ENCODE results near the gene DAGLA.

The DAGLA gene

GRCh38 chr11:61754534-61755482, 74.6 kb downstream of the DAGLA start:
- H3K27me3 ChIP-seq (ENCODE audit: insufficient read depth, insufficient read length): peaks cover 20% of the 10 kb centered on the region
- H3K9me3 ChIP-seq (ENCODE audit: insufficient read depth, low read length): no peaks in the 10 kb centered on the region
- no peak overlapping the region for H3K4me3 ChIP-seq (ENCODE audit: insufficient read length, low read depth)
- DNase-seq (ENCODE audit: low read depth, low spot score): no peak
- peaks cover 23% of the 10 kb centered on the region for H3K36me3 ChIP-seq (ENCODE audit: insufficient read depth, insufficient read length, low read length)
- peaks cover 60% of the 10 kb centered on the region for H3K4me1 ChIP-seq (ENCODE audit: insufficient read depth, insufficient read length)
- H3K9ac ChIP-seq (ENCODE audit: insufficient read length, low read depth): peak overlapping the region; percentile 65
- no peak for TF ChIP-seq YY1 (IDR thresholded peaks at IDR 0.05; ENCODE audit: insufficient read depth, insufficient read length)
- TF ChIP-seq SUZ12 (IDR thresholded peaks at IDR 0.05; ENCODE audit: extremely low read depth, insufficient read depth, insufficient read length): no peak

- H3K36me3 ChIP-seq (ENCODE audit: insufficient read depth, insufficient read length, low read length): peaks cover 23% of the 10 kb centered on the region
- TF ChIP-seq SUZ12 (IDR thresholded peaks at IDR 0.05; ENCODE audit: extremely low read depth, insufficient read depth, insufficient read length): no peak
- no peak for TF ChIP-seq ZNF274 (IDR thresholded peaks at IDR 0.05; ENCODE audit: low read depth, low read length)
- TF ChIP-seq YY1 (IDR thresholded peaks at IDR 0.05; ENCODE audit: insufficient read depth, insufficient read length): no peak
- H3K9ac ChIP-seq (ENCODE audit: insufficient read length, low read depth): no peak overlapping the region
- no peaks in the 10 kb centered on the region for H3K9me3 ChIP-seq (ENCODE audit: insufficient read depth, low read length)
- H3K27me3 ChIP-seq (ENCODE audit: insufficient read depth, insufficient read length): peaks cover 17% of the 10 kb centered on the region
- peaks cover 61% of the 10 kb centered on the region for H3K4me1 ChIP-seq (ENCODE audit: insufficient read depth, insufficient read length)
- DNase-seq (ENCODE audit: low read depth, low spot score): no peak
- H3K4me3 ChIP-seq (ENCODE audit: insufficient read length, low read depth): no peak overlapping the region
Observed at GRCh38 chr11:61756147-61756451, 75.9 kb downstream of the DAGLA start.

- peaks cover 16% of the 10 kb centered on the region for H3K27me3 ChIP-seq (ENCODE audit: insufficient read depth, insufficient read length)
- no peak for TF ChIP-seq YY1 (IDR thresholded peaks at IDR 0.05; ENCODE audit: insufficient read depth, insufficient read length)
- H3K9me3 ChIP-seq (ENCODE audit: insufficient read depth, low read length): no peaks in the 10 kb centered on the region
- DNase-seq (ENCODE audit: low read depth, low spot score): no peak
- H3K4me3 ChIP-seq (ENCODE audit: insufficient read length, low read depth): no peak overlapping the region
- peaks cover 64% of the 10 kb centered on the region for H3K4me1 ChIP-seq (ENCODE audit: insufficient read depth, insufficient read length)
- peaks cover 23% of the 10 kb centered on the region for H3K36me3 ChIP-seq (ENCODE audit: insufficient read depth, insufficient read length, low read length)
- no peak overlapping the region for H3K9ac ChIP-seq (ENCODE audit: insufficient read length, low read depth)
Observed at GRCh38 chr11:61756452-61757212, 76.4 kb downstream of the DAGLA start.

DNA sequence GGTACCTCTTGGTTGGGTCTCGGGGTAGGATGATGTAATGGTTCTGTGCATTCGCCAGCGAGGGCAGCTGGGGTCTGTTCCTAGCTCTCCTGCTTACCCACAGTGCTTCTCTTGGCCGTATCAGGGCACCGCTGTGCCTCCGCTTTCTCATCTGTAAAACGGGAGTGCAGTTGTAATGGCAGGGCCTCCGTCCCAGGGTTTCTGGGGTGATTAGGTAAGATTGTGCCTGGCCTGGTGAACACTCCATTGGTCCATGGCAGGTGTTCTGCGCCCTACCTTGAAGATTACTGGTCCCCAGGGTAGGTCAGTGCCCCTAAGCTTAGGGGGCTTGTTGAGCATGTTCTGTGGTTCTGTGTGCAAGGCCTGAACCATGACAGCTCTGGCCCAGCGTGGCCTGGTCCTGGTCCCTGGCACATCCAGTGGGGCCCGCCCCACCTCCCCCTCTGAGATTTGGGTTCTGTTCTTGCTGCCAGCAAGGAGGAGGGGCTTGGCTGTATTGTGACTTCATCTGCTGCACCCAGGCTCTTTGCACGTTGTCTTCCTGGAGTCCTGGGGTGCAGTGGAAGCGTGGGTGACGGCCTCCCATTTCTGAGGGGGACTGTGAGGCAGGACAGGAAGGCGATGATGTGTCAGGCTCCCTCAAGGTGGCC, 77.1 kb downstream of the DAGLA start:
- Histone ChIP-seq H3K9me3 (ENCODE audit: insufficient read depth, low read length) (no peaks in the 10 kb centered on the region), H3K27me3 (ENCODE audit: insufficient read depth, insufficient read length) (peaks cover 11% of the 10 kb centered on the region), H3K4me1 (ENCODE audit: insufficient read depth, insufficient read length) (peaks cover 66% of the 10 kb centered on the region), H3K4me3 (ENCODE audit: insufficient read length, low read depth) (no peak overlapping the region), H3K36me3 (ENCODE audit: insufficient read depth, insufficient read length, low read length) (peaks cover 23% of the 10 kb centered on the region), H3K9ac (ENCODE audit: insufficient read length, low read depth) (peak overlapping the region; percentile 34)
- DNase-seq (ENCODE audit: low read depth, low spot score): no peak
- TF ChIP-seq YY1 (IDR thresholded peaks at IDR 0.05; ENCODE audit: insufficient read depth, insufficient read length): no peak
- no peak for TF ChIP-seq ZNF274 (IDR thresholded peaks at IDR 0.05; ENCODE audit: low read depth, low read length)
- no peak for TF ChIP-seq SUZ12 (IDR thresholded peaks at IDR 0.05; ENCODE audit: extremely low read depth, insufficient read depth, insufficient read length)

GRCh38 chr11:61760946-61761345, 80.8 kb downstream of the DAGLA start:
- TF ChIP-seq SUZ12 (IDR thresholded peaks at IDR 0.05; ENCODE audit: extremely low read depth, insufficient read depth, insufficient read length): no peak
- no peak for TF ChIP-seq YY1 (IDR thresholded peaks at IDR 0.05; ENCODE audit: insufficient read depth, insufficient read length)
- no peak for TF ChIP-seq ZNF274 (IDR thresholded peaks at IDR 0.05; ENCODE audit: low read depth, low read length)
- H3K9ac ChIP-seq (ENCODE audit: insufficient read length, low read depth): peak overlapping the region; percentile 57
- no peak overlapping the region for H3K4me3 ChIP-seq (ENCODE audit: insufficient read length, low read depth)
- no peaks in the 10 kb centered on the region for H3K9me3 ChIP-seq (ENCODE audit: insufficient read depth, low read length)
- peaks cover 79% of the 10 kb centered on the region for H3K4me1 ChIP-seq (ENCODE audit: insufficient read depth, insufficient read length)
- H3K36me3 ChIP-seq (ENCODE audit: insufficient read depth, insufficient read length, low read length): peaks cover 21% of the 10 kb centered on the region
- no peak for DNase-seq (ENCODE audit: low read depth, low spot score)
- H3K27me3 ChIP-seq (ENCODE audit: insufficient read depth, insufficient read length): no peaks in the 10 kb centered on the region

DNA sequence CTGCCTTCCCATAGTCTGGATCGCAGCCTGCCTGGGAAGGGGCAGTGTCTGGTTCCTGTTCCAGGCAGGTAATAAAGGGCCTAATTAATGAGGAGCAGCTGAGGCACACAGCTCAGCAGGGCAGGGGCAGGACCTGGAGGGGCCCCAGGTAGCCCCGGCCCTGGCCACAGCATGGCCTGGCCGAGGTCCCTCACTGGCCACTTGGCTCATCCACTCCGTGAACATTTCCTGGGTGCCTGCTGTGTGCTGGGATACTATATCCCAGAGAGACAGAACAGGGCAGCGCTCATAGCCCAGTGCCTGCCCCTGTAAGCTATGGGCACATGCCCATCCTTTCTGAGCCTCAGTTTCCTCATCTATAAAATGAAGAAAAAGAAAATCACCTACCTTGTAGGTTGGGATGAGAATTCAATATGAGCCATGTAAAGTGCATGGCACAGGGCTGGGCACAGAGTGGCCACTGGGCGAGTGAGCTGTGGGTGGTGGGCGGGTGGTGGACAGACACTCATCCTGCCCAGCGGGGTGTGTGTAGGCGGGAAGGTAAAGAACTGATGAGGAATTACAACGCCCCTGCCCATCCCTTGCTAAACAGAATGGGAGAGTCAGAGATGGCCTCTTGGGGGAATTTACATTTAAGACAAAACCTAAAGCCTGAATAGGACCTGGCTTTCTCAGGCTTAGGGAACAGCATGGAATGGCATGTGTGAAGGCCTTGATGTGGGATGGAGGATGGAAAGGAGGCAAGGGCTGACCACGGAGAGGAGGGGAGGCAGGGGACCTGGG, 81.4 kb downstream of the DAGLA start:
- Histone ChIP-seq H3K9me3 (ENCODE audit: insufficient read depth, low read length) (no peaks in the 10 kb centered on the region), H3K9ac (ENCODE audit: insufficient read length, low read depth) (peak overlapping the region; percentile 57), H3K4me1 (ENCODE audit: insufficient read depth, insufficient read length) (peaks cover 76% of the 10 kb centered on the region), H3K4me3 (ENCODE audit: insufficient read length, low read depth) (no peak overlapping the region), H3K27me3 (ENCODE audit: insufficient read depth, insufficient read length) (no peaks in the 10 kb centered on the region), H3K36me3 (ENCODE audit: insufficient read depth, insufficient read length, low read length) (peaks cover 25% of the 10 kb centered on the region)
- no peak for DNase-seq (ENCODE audit: low read depth, low spot score)
- TF ChIP-seq ZNF274 (IDR thresholded peaks at IDR 0.05; ENCODE audit: low read depth, low read length) (no peak), YY1 (IDR thresholded peaks at IDR 0.05; ENCODE audit: insufficient read depth, insufficient read length) (no peak), SUZ12 (IDR thresholded peaks at IDR 0.05; ENCODE audit: extremely low read depth, insufficient read depth, insufficient read length) (no peak)

Measured in NT2/D1 (cell line).